HG03103 (cell line): Measurements from ENCODE around the gene TNS1.

Experiments
- ATAC-seq: cut with Tn5 transposase; IDR thresholded peaks from one replicate; pipeline ENCODE4 v1.9.1; 2021; ENCODE audit warnings: low read depth; ENCODE audit not compliant: unreplicated experiment

Gene TNS1

DNA sequence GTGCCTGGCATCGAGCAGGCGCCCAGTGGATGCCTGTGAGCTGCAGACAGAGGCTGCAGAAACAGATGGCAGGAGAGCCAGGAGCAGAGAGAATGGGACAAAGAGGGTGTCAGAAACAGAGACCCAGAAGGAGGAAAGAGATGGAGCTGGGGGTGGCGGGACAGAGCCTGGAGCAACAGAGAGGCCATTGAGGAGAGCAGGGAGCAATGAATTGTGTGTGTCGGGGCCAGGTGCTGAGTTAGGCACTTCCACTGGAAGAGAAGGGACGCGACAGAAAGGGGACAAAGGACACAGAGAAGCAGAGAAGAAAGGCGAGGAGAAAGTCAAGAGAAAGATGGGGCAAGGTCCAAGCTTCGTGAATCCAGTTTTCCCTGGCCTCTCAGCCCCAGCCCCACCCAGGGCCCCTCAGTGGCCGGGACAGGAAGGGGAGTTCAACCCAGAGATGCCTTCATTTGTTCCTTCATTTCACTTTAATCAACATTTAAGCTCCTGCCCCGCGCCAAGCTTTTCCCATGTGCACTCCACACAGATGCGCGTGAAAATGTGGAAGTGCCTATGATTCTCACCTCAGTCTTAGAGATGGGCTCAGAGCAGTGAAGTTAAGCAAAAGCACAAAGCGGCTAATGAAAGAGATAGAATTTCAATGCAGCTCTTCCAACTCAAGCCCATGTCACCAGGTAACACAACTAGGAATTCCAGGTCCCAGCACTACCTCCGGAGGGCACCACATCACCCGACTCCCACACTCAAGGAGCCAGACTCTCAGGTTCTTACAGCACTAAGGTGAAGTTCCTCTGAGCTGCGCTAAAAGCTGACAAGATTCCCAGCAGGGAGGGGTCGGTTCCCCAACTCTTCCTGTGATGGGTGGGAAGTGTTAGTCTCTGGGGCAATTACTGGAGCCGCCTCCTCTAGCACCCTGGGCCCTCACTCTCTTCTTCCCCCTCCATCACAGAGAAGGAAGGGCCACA is 55.1 kb downstream of the TNS1 start:
- ATAC-seq: no peak

DNA sequence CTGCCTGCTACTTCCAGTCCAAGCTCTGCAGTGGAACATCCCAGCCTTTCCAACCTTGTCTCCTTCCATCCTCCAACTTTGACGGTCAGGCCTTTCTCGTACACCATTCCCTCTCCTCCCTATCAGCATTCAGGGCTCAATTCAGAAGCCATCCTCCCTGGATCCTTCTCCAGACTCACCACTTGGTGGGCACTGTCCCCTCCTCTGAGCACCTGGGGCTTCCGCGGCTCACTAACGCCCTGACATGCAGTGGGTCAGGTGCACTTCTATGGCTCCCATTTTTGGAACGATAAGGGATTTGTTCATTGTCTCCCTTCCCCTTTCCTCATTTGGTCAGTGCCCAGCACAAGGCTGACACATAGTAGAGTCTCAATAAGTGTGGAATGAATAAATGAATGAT is 56.7 kb downstream of the TNS1 start:
- no peak for ATAC-seq

DNA sequence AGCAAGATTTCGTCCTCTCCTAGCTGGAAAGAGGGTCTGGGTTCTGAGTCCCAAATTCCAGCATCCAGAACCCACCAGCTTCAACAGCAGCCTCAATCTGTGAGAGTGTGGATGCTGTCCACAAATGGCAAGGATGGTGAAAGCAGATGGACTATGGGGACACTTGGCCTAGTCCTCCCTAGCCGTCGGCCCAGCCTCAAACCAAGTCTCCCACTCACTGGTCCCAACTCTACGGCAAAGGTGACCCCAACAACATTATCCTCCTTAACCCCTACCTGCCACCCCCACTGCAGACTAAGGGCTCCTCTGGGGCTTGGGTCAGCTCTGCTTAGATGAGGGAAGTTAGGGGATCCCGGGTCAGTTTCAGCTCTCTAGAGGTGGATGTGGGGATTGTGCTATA is 57.3 kb downstream of the TNS1 start:
- no peak for ATAC-seq

DNA sequence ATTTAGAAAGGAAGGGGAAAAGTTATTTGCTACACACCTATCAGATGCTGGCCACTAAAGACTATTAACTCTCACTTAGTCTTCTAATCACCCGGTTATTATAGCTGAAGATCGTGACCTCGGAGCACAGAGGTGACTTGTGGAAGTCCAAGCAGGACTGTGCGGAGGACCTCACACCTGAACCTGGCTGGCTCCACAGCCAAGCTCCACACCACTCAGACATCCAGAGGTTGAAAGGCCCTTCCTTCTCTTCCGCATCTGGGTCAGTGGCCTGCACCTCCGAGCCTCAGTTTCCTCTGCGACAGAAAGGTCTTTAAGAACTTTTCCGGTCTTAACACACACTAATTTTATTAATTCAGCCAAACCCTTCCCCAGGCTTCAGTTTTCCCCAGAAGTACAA is 57.9 kb downstream of the TNS1 start:
- ATAC-seq: no peak

DNA sequence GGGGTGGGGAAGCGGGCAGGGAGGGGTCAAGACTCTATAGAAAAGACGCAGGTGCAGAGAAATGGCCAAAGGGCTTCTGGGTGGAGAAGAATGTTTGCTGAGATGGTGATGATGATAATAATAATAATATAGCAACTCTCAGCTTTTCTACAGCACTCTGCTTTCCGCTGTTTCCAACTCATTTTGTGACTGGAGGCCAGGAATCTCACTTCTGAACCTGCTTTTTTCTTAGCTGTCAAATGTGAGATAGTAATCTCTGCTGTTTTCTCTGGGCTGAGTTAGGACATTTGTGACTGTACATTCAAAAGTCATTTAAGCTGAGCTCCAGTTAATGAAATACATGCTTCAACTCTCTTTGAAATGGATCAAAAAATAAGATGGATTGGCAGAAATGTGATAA is 58.4 kb downstream of the TNS1 start:
- ATAC-seq: no peak

DNA sequence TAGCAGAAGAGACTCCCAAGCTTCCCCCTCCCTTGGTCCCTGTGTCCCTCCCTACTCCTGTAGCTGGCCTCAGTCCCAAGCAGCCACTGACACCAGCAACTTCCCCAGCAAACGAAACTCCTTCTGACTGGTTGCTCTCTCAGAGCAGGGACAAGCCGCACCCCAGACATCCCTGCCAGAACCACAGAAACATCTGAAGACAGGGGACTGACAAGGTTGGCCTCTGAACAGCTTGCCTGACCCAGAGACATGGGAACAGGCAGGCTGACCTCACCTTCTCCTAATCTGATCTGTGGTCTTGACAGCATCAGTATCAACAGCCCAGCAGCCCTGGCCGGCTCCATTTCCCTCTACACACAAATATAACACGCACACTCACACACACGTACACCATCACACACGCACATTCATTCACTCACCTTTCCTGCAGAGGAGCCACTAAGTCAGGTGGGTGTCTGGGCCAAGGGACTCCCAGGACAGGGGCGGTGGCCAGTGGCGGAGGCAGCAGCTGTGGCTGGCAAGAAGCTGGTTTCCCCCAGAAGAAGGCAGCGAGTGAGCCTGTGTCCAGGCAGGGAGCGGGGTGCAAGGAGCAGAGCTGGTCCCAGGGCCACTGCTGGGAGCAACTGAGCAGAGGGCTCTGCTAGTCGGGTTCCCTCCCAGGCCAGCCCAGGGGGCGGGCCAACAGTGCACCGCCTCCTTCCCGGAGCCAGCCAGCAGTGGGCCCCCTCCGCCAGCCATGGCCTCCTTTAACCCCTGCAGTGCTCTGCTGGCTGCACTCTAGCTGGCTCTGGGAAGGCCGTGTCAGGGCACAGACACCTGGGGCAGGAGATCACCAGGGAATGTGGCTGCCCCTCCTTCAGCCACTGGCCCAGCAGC is 59.1 kb downstream of the TNS1 start:
- ATAC-seq: no peak

DNA sequence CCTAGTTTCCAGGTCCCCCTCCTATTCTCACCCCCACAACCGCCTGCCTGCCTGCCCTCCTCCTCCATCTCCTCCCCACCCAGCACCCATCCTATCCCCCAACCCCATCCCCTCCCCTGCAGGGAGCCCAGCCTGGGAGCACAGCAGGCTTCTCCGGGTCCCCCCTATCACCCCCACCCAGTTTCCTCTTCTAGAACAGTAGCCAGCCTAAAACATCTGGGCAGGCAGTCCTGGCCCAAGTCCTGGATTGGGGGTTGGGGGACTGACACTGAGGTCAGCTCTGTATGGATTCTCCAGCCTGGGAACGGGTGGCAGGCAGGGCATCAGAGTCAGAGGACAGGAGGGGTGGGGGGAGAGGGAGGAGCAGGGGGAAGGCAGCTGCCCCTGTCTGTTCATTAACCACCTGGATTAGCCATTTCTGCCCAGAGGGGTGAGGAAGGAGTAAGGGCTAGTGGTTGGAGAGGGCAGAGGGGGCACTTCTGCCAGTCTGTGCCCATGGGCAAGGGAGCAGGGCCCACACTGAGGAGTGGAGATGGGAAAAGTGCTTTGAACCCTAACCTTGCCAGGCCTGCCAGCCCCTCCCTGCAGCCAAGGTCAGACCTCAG is 60.0 kb downstream of the TNS1 start:
- no peak for ATAC-seq

DNA sequence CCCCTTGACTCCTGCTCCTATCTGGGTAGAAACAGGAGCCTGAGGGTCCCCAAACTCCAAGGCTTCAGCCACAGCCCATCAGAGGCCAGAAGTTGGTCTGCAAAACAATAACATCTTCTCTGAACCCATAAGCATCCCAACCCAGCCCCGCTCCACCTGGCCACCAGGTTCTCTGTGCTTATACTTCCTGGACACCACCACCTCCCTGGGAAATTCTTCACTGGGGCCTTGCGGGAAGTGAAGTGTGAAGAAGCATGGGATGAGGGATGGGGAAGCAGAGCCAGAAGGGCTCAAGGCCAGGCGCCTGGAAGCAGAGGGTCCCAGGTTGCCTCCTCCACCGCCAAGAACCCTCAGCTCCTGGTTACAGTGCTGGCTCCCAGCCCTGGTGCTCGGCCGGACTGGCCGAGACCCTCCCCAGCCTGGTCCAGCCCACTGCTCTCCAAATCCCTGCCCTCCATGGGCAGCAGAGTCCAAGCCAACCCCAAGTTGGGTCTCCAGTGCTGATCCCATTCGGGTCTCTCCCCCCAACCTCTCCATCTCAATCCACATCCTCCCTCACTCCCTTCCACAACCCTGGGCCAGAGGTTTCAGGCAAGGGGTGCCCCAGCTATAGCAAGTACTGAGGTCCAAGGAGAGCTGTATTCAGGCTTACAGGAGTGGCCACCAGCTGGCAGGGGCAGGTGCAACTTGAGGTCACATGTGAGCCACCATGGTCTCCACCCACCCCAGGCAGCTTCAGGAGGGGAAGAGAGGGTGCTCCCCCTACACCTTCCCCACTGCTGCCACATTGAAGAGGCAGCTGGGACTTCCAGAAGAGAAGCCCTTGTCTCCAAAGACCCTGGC is 60.7 kb downstream of the TNS1 start:
- ATAC-seq: no peak

DNA sequence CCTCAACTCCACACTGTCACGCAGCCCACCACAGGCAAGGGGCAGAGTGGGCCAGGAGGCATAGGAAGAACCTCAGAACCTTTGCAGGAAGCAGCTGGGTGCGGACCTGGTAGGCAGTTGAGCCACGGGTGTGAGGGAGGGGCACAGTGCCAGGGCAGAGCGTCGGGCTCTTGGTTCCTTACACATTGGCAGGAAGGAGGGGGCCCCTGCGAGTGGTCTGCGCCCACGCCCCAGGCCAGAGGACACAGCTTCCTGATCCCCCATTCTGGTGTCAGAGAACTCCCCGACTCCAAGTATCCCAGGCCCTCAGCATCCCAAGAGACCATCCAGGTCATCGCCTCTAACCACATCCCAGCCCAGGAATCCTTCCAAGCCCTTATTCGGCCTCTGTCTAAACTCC is 61.5 kb downstream of the TNS1 start:
- ATAC-seq: no peak

DNA sequence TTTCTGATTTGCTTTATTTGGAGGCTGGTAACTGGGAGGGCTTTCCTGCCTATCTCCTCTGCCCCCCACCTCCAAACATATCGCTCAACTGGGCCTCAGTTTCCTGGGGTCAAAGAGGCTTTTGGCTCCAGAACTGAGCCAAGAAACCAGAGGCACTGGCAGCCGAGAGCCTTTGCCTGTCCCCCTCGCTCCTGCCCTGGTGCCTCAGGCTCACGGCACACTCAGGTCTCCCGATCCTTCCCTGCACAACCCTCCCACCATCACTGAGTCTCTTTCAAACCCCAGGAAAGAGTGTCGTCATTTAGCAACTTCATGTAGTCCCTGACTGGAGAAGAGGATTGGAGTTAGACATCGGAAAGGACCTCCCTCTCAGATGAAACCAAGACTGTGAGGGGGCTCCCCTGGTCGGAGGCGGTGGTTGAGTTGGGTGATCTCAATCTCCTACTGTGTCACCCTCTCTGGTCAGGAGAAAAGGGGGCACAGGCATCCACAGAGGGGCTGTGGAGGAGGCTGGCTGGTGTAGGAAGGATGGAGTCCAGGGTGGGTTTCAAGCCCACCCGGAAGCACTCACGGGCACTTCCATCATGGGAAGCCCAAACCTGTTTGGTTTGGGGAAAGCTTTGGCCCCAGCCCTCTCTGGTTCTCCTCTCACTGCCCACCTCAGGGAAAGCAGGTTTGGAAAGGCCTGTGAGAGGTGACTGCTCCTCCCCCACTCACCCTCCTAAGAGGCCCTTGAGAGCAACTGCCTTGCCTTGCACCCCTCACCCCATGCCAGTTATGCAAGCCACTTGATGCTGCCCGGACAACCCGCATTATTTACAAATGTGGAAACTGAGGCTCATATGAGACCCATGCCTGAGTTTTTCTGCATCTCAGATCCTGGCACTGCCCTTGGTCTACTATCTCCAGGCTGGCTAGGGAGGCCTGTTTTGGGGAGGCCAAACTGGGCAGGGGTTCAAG is 62.3 kb downstream of the TNS1 start:
- no peak for ATAC-seq

DNA sequence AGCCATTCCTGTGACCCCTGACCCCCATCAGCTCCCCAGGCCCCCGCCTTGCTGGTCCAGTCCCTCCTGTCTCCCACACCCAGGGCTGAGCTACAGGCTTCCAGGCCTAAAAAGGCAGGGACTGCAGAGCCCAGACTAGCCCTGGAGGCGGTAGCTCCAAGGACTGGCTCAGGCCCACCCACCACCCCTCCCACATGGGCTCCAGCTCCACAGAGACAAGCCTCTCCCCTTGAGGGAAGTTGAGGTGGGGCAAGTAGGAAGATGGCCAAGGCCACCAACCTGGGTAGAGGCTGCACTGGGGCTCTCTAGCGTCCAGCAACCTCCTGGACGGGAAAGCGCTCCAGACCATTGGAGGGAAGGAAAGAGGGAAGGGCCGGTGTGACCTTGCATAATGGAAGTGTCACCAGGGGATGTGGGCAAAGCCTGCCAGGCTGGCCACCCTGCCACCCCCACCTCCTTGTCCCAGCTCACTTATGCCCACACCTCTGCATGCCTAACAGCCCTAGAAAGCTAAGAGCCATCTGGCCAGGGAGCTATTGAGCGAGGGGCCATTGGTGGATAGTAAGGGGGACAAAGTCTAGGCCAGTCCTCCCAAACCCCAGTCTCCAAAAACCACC is 63.1 kb downstream of the TNS1 start:
- no peak for ATAC-seq

DNA sequence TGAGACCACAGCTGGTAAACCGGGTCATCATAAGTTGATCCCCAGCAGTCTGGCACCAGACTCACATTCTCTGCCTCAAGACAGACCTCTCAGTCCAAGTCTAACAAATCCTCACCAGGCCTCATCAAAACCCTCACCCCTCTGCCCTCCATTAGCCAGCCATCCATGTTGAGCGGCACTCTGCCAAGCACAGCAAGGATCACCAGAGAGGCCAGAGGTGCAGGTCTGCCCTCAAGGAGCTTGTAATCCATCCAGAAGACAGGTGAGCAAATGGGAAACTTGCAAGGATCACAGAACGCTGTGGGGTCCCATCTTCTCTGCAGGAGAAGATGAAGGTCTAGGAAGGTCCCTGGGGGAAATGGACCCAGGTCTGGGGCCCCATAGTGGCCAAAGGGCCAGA is 63.6 kb downstream of the TNS1 start:
- no peak for ATAC-seq

DNA sequence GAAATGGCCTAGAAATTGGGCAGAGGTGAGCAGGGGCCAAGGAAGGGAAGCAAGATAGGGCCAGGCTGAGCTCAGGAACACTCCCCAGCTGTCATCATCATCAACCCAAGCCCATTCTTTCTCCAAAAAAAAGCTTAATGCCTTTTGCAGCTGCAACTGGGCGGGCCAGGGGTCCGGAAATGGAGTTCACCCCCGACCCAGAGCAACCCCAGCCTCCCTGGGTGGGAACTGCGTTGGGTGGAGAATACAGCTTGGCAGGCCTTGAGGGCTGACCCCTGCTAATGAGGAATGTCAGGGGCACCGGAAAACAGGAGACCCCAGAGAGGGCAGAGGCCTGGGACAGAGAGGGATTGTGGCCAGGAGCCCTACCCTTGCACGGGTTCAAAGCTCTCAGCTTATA is 64.8 kb downstream of the TNS1 start:
- no peak for ATAC-seq

DNA sequence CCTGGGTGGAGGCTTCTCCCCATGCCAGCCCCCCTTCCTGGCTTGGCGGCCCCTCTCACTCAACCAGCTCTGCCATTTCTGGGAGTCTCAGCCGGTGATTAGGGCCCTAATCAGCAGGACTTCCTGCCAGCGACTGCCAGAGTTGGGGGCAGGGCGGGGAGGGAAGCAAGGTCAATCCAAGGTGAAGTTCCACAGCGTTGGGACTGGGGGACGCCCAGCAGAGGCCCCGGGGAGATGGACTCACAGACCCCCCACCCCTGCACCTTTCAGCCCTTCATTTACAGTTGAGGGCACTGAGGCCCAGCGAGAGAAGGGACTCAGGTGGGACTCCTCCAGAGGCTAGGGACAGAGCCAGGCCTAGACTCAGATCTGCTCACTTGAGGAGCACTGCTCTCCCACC is 65.3 kb downstream of the TNS1 start:
- no peak for ATAC-seq

DNA sequence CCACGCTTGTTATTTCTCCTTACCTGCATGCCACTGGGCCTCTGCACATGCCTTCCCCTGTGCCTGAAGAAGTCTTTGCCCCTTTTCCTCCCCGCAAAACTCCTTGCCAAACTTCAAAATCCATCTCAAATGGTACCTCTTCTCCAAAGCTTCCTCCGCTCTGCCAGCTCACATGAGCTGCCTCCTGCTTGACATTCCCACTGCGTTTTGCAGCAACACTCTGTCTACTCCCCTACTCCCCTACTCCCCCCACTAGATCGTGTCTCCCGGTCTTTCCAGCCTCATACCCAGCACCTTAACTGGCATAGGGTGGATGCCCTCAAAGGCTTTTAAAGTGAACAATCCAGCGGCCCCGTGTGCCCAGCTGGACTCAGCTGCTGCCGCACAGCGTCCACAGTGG is 65.8 kb downstream of the TNS1 start:
- no peak for ATAC-seq

DNA sequence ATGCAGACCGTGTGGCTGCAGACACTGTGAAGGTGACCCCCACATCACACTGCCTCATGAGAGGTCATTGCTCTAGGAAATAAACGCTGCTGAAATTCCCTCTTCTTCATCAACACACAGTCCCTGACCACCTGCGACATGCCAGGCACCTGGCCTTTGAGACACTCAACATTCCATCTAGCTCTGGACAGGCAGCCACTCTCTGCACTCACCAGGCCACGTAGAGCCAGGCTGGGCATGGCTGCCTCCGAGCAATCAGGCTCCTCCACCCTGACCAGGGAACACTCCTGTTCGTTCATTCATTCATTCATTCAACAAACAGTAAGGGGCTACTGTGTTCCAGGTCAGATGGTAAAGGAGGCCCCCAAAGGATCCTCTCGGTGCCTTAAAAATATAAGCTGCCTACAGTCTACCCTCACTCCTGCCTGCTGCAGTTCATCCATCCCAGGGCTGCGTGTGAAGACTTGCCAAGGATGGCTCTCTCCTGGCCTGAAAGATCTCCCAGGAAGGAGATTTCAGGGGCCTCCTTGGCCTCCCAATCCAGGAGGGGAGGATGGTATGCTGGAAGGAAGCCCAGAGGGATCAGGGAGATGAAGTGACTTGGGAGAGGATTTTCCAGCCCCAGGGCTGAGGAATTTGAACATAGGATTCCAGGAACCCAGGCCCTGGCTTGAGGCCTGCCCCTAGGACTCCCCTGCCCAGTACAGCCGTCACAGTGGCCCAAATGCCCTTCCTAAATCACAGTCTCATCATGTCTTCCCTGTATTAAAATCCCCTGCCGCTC is 66.7 kb downstream of the TNS1 start:
- no peak for ATAC-seq

DNA sequence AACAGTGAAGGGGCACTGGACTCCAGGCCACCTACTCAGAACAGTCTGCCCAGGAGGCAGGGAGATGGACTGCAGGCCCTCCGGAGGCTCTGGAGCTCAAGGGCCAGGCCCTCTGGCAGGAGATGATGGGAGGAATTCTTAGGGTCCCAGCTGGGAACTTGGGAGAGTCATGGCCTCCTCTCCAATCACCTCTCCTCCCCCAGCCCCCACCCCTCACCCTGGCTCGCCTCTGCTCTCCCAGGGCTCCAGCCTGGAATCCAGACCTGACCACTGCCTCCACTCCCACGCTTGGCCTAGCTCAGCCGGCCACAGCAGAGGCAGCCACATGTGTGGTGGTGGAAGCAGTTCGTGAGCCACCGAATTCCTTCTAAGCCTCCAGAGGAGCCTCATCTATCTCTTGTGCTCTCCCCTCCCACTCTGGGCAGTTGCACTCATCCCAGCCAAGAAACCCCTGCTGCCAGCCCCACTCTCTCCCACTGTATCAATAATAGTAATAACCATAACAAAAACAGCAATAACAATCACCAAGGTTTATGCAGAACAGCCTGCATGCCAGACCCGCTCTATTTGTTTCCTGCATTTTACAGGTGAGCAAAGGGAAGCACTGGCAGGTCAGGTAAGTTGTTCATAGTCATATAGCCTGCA is 67.4 kb downstream of the TNS1 start:
- no peak for ATAC-seq
